Endodermal cell (in vitro differentiated cells): Measurements from ENCODE around the gene UMODL1. TPM values are rescaled to one million over a fixed set of nuclear protein-coding genes. Genes with fewer than 3 reads are reported as not detected.

ENCODE experiments used
- DNase-seq: peaks from one replicate; pipeline ENCODE4 v3.0.0-alpha.2; 2017
- H3K27ac ChIP-seq: 2 replicates; pipeline ENCODE4 v1.5.1; 2013; ENCODE audit warnings: mild to moderate bottlenecking, low read depth, low read length, moderate library complexity
- H3K27me3 ChIP-seq: 2 replicates; pipeline ENCODE4 v1.6.1; 2013; ENCODE audit warnings: mild to moderate bottlenecking, low read length, moderate library complexity; ENCODE audit not compliant: insufficient read depth, control insufficient read depth, poor library complexity, severe bottlenecking
- H3K36me3 ChIP-seq: 2 replicates; pipeline ENCODE4 v1.7.0; 2013; ENCODE audit warnings: mild to moderate bottlenecking, low read length, moderate library complexity; ENCODE audit not compliant: control insufficient read depth, insufficient read depth
- H3K4me1 ChIP-seq: one replicate; pipeline ENCODE4 v1.7.0; 2013; ENCODE audit warnings: low read length; ENCODE audit not compliant: control insufficient read depth, insufficient read depth
- H3K4me3 ChIP-seq: 2 replicates; pipeline ENCODE4 v1.5.1; 2013; ENCODE audit warnings: mild to moderate bottlenecking, low read length, moderate library complexity
- H3K9ac ChIP-seq: 2 replicates; pipeline ENCODE4 v1.6.1; 2013; ENCODE audit warnings: mild to moderate bottlenecking, low read length, moderate library complexity; ENCODE audit not compliant: poor library complexity, severe bottlenecking; ENCODE audit errors: extremely low read depth
- H3K9me3 ChIP-seq: 2 replicates; pipeline ENCODE4 v1.6.1; 2013; ENCODE audit warnings: mild to moderate bottlenecking, low read length, moderate library complexity; ENCODE audit not compliant: control insufficient read depth
- H3K27ac Mint-ChIP-seq: 2 replicates; pipeline ENCODE4 v1.8.0; 2020; ENCODE audit warnings: mixed read lengths
- H3K27me3 Mint-ChIP-seq: 2 replicates; pipeline ENCODE4 v1.8.0; 2021; ENCODE audit warnings: mild to moderate bottlenecking, mixed read lengths; ENCODE audit not compliant: insufficient read depth
- H3K36me3 Mint-ChIP-seq: 2 replicates; pipeline ENCODE4 v1.8.0; 2020; ENCODE audit warnings: low read depth, mixed read lengths
- H3K4me1 Mint-ChIP-seq: 2 replicates; pipeline ENCODE4 v1.8.0; 2020; ENCODE audit warnings: mixed read lengths
- H3K4me3 Mint-ChIP-seq: 2 replicates; pipeline ENCODE4 v1.8.0; 2020; ENCODE audit warnings: mild to moderate bottlenecking, moderate library complexity, mixed read lengths
- H3K9me3 Mint-ChIP-seq: 2 replicates; pipeline ENCODE4 v1.8.0; 2020; ENCODE audit warnings: mild to moderate bottlenecking, mixed read lengths
- CTCF ChIP-seq: fragments of 200-600 bp; sonication (generic); conservative IDR thresholded peaks from 2 replicates; pipeline ENCODE4 v1.5.0; 2021; ENCODE audit warnings: antibody characterized with exemption, mild to moderate bottlenecking
- WGBS, 2 experiments: methylation state at CpG; one replicate each; pipeline versions ENCODE4 v1.1.5 to v1.1.7; 2013; ENCODE audit warnings: missing lambda C conversion rate in 2 of 2, mixed read lengths in 1 of 2; ENCODE audit not compliant: insufficient coverage in 1 of 2, insufficient read length in 1 of 2; 5-methylcytosine and 5-hydroxymethylcytosine counted together
- total RNA-seq, 2 donors: library from RNA; stranded (reverse); fragmentation: NEBNext Ultra II Directional in 1 of 2; extraction: Animal tissue kit (Norgen Biotek cat#: 25700) in 1 of 2; gene quantifications; 2 replicates in 1 of 2; 3 replicates in 1 of 2; pipeline ENCODE4 v1.2.1, GENCODE V29; 2021

UMODL1 gene
- total RNA-seq, 2 donors from 2014 or later, result 0.24 to 0.49 TPM

GRCh38 chr21:42120101-42120902 is 49.2 kb downstream of the UMODL1 start:
- H3K4me3 Mint-ChIP-seq, result no peak overlapping the region
- H3K36me3 Mint-ChIP-seq, result no peaks in the 10 kb centered on the region
- Histone ChIP-seq H3K4me3 (no peak overlapping the region), H3K9me3 (no peaks in the 10 kb centered on the region), H3K27me3 (no peaks in the 10 kb centered on the region), H3K27ac (no peak overlapping the region), H3K9ac (no peak overlapping the region), H3K36me3 (no peaks in the 10 kb centered on the region), H3K4me1 (peaks cover 3% of the 10 kb centered on the region)
- peak; percentile 69 for DNase-seq
- no peaks in the 10 kb centered on the region for H3K9me3 Mint-ChIP-seq
- peaks cover 17% of the 10 kb centered on the region for H3K4me1 Mint-ChIP-seq
- no peak for TF ChIP-seq CTCF
- WGBS, 2 experiments, result 74% methylated on average over 8 to 11 of the region's 11 CpGs
- peaks cover 9% of the 10 kb centered on the region for H3K27me3 Mint-ChIP-seq
- H3K27ac Mint-ChIP-seq, result no peak overlapping the region

GRCh38 chr21:42120903-42121535 is 49.9 kb downstream of the UMODL1 start:
- Mint-ChIP-seq H3K27ac (no peak overlapping the region), H3K4me3 (no peak overlapping the region), H3K4me1 (peaks cover 17% of the 10 kb centered on the region), H3K36me3 (no peaks in the 10 kb centered on the region), H3K27me3 (peaks cover 9% of the 10 kb centered on the region), H3K9me3 (no peaks in the 10 kb centered on the region)
- no peak overlapping the region for H3K4me3 ChIP-seq
- no peak for TF ChIP-seq CTCF
- H3K36me3 ChIP-seq, result no peaks in the 10 kb centered on the region
- peaks cover 3% of the 10 kb centered on the region for H3K4me1 ChIP-seq
- no peaks in the 10 kb centered on the region for H3K27me3 ChIP-seq
- H3K9ac ChIP-seq, result no peak overlapping the region
- H3K9me3 ChIP-seq, result no peaks in the 10 kb centered on the region
- WGBS, 2 experiments, result 77 to 84% methylated on average over 9 to 13 of the region's 13 CpGs
- no peak for DNase-seq
- H3K27ac ChIP-seq, result no peak overlapping the region

- no peak overlapping the region for H3K27ac Mint-ChIP-seq
- H3K9me3 Mint-ChIP-seq, result no peaks in the 10 kb centered on the region
- no peak overlapping the region for H3K4me3 ChIP-seq
- no peak overlapping the region for H3K27ac ChIP-seq
- no peak overlapping the region for H3K9ac ChIP-seq
- 92 to 100% methylated on average over 2 to 4 of the region's 4 CpGs for WGBS, 2 experiments
- DNase-seq, result no peak
- no peaks in the 10 kb centered on the region for H3K36me3 Mint-ChIP-seq
- H3K27me3 ChIP-seq, result no peaks in the 10 kb centered on the region
- H3K36me3 ChIP-seq, result no peaks in the 10 kb centered on the region
- no peaks in the 10 kb centered on the region for H3K9me3 ChIP-seq
- peaks cover 9% of the 10 kb centered on the region for H3K27me3 Mint-ChIP-seq
- H3K4me1 ChIP-seq, result peaks cover 3% of the 10 kb centered on the region
- H3K4me1 Mint-ChIP-seq, result peaks cover 17% of the 10 kb centered on the region
- TF ChIP-seq CTCF, result no peak
- H3K4me3 Mint-ChIP-seq, result no peak overlapping the region
These were observed 50.7 kb downstream of the UMODL1 start for GRCh38 chr21:42121794-42122193.
